Measurements from ENCODE around the gene RPRM. TPM values are rescaled to one million over a fixed set of nuclear protein-coding genes. Genes with fewer than 3 reads are reported as not detected.

Gene RPRM
- total RNA-seq, 2 donors from 2014 or later: not detected

GRCh38 chr2:153499439-153499838 lies 20.9 kb upstream of the RPRM start:
- no peaks in the 10 kb centered on the region for H3K9me3 ChIP-seq
- TF ChIP-seq, protein P1, sequence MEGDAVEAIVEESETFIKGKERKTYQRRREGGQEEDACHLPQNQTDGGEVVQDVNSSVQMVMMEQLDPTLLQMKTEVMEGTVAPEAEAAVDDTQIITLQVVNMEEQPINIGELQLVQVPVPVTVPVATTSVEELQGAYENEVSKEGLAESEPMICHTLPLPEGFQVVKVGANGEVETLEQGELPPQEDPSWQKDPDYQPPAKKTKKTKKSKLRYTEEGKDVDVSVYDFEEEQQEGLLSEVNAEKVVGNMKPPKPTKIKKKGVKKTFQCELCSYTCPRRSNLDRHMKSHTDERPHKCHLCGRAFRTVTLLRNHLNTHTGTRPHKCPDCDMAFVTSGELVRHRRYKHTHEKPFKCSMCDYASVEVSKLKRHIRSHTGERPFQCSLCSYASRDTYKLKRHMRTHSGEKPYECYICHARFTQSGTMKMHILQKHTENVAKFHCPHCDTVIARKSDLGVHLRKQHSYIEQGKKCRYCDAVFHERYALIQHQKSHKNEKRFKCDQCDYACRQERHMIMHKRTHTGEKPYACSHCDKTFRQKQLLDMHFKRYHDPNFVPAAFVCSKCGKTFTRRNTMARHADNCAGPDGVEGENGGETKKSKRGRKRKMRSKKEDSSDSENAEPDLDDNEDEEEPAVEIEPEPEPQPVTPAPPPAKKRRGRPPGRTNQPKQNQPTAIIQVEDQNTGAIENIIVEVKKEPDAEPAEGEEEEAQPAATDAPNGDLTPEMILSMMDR (IDR thresholded peaks at IDR 0.05): no peak
- no peak for ATAC-seq (ENCODE audit: insufficient number of reproducible peaks, low FRiP score, low read depth)
- DNase-seq (ENCODE audit: low spot score): no peak
- no peaks in the 10 kb centered on the region for H3K4me1 ChIP-seq (ENCODE audit: control insufficient read depth in 1 of 2, low read depth in 2 of 2)
- H3K27ac ChIP-seq: no peak overlapping the region
- H3K4me3 ChIP-seq: no peak overlapping the region
- no peaks in the 10 kb centered on the region for H3K27me3 ChIP-seq (replicated peaks; ENCODE audit: insufficient read depth)
- H3K36me3 ChIP-seq: no peaks in the 10 kb centered on the region

- Histone ChIP-seq H3K27ac (no peak overlapping the region), H3K9me3 (no peaks in the 10 kb centered on the region), H3K27me3 (replicated peaks; ENCODE audit: insufficient read depth) (no peaks in the 10 kb centered on the region), H3K4me1 (ENCODE audit: control insufficient read depth in 1 of 2, low read depth in 2 of 2) (no peaks in the 10 kb centered on the region), H3K36me3 (no peaks in the 10 kb centered on the region), H3K4me3 (no peak overlapping the region)
- DNase-seq (ENCODE audit: low spot score): no peak
- TF ChIP-seq, protein P1 (IDR thresholded peaks at IDR 0.05): no peak
- ATAC-seq (ENCODE audit: insufficient number of reproducible peaks, low FRiP score, low read depth): no peak
Measured at GRCh38 chr2:153497938-153498629, 19.5 kb upstream of the RPRM start.

GRCh38 chr2:153495725-153496124 lies 17.2 kb upstream of the RPRM start:
- ATAC-seq (ENCODE audit: insufficient number of reproducible peaks, low FRiP score, low read depth) (no peak), DNase-seq (ENCODE audit: low spot score) (no peak)
- H3K36me3 ChIP-seq: no peaks in the 10 kb centered on the region
- H3K4me1 ChIP-seq (ENCODE audit: control insufficient read depth in 1 of 2, low read depth in 2 of 2): no peaks in the 10 kb centered on the region
- no peaks in the 10 kb centered on the region for H3K9me3 ChIP-seq
- no peak overlapping the region for H3K4me3 ChIP-seq
- TF ChIP-seq, protein P1 (IDR thresholded peaks at IDR 0.05): no peak
- no peak overlapping the region for H3K27ac ChIP-seq
- H3K27me3 ChIP-seq (replicated peaks; ENCODE audit: insufficient read depth): no peaks in the 10 kb centered on the region

- Histone ChIP-seq H3K4me3 (no peak overlapping the region), H3K27me3 (replicated peaks; ENCODE audit: insufficient read depth) (no peaks in the 10 kb centered on the region), H3K4me1 (ENCODE audit: control insufficient read depth in 1 of 2, low read depth in 2 of 2) (peaks cover 0 to 4% of the 10 kb centered on the region in 2 donors), H3K9me3 (no peaks in the 10 kb centered on the region), H3K27ac (no peak overlapping the region), H3K36me3 (no peaks in the 10 kb centered on the region)
- ATAC-seq (ENCODE audit: insufficient number of reproducible peaks, low FRiP score, low read depth): no peak
- no peak for DNase-seq (ENCODE audit: low spot score)
- TF ChIP-seq, protein P1 (IDR thresholded peaks at IDR 0.05): no peak
Measured at GRCh38 chr2:153488072-153488471, 9.5 kb upstream of the RPRM start.

- TF ChIP-seq, protein P1 (IDR thresholded peaks at IDR 0.05): no peak
- DNase-seq (ENCODE audit: low spot score) (no peak), ATAC-seq (ENCODE audit: insufficient number of reproducible peaks, low FRiP score, low read depth) (no peak)
- no peaks in the 10 kb centered on the region for H3K9me3 ChIP-seq
- H3K27me3 ChIP-seq (replicated peaks; ENCODE audit: insufficient read depth): no peaks in the 10 kb centered on the region
- H3K27ac ChIP-seq: no peak overlapping the region
- H3K36me3 ChIP-seq: no peaks in the 10 kb centered on the region
- H3K4me3 ChIP-seq: no peak overlapping the region
- H3K4me1 ChIP-seq (ENCODE audit: control insufficient read depth in 1 of 2, low read depth in 2 of 2): peaks cover 0 to 4% of the 10 kb centered on the region in 2 donors
Measured at GRCh38 chr2:153487448-153487847, 8.9 kb upstream of the RPRM start.

Data from thoracic aorta (tissue), 2 donors.